RWPE2 (cell line): ENCODE measurements around the gene PLXNA4.

Experiments used
- ATAC-seq: fragments of 200-7000 bp; cut with Tn5 transposase; 3 replicates; pipeline ENCODE4 v1.9.1; 2021; ENCODE audit warnings: low read depth
- DNase-seq: peaks from one replicate; pipeline ENCODE4 v3.0.0-alpha.2; 2020; ENCODE audit warnings: low spot score
- H3K27ac ChIP-seq: fragments of 450-650 bp; 2 replicates; pipeline ENCODE4 v1.5.1; 2017; ENCODE audit warnings: mild to moderate bottlenecking; ENCODE audit not compliant: poor library complexity, severe bottlenecking
- H3K27me3 ChIP-seq: fragments of 250-450 bp; sonication (Bioruptor Pico); 2 replicates; pipeline ENCODE4 v1.5.1; 2021; ENCODE audit warnings: mild to moderate bottlenecking, moderate library complexity; ENCODE audit not compliant: insufficient read depth, poor library complexity, severe bottlenecking
- H3K36me3 ChIP-seq: fragments of 250-450 bp; sonication (Bioruptor Pico); 2 replicates; pipeline ENCODE4 v1.5.1; 2020; ENCODE audit warnings: low read depth, mild to moderate bottlenecking, moderate library complexity
- H3K4me1 ChIP-seq: fragments of 250-450 bp; sonication (Bioruptor Pico); 2 replicates; pipeline ENCODE4 v1.5.1; 2021; ENCODE audit warnings: mild to moderate bottlenecking, moderate library complexity; ENCODE audit not compliant: insufficient read depth, poor library complexity, severe bottlenecking
- H3K4me3 ChIP-seq: fragments of 250-450 bp; sonication (Bioruptor Pico); 2 replicates; pipeline ENCODE4 v1.5.1; 2021; ENCODE audit warnings: mild to moderate bottlenecking, moderate library complexity; ENCODE audit not compliant: severe bottlenecking
- H3K9me3 ChIP-seq: fragments of 250-450 bp; sonication (Bioruptor Pico); 2 replicates; pipeline ENCODE4 v1.5.1; 2021; ENCODE audit warnings: mild to moderate bottlenecking, moderate library complexity; ENCODE audit not compliant: severe bottlenecking
- TF ChIP-seq, protein P1 (sequence below): fragments of 450-650 bp; IDR thresholded peaks from one replicate; pipeline ENCODE4 v1.5.1; 2017; ENCODE audit warnings: mild to moderate bottlenecking, moderate library complexity; ENCODE audit not compliant: poor library complexity, severe bottlenecking

Gene PLXNA4

DNA sequence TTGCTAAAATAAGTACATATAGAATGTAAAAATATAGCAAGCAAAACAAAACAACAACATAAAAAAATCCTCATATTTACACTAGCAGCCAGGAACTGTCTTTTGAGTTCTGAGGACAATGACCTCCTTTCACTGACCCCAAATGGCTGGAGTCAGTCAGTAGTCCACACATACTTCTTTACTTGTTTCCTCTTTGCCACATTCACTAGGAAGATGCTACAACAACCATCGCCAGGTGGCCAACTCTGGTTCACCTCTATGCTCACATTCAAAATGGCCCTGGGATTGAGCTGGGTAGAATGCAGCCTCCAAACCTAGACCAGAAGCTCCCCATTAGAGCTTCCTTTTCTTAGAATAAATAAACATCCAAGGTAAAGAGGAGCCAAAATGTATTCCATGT, 356.2 kb downstream of the PLXNA4 start:
- TF ChIP-seq, protein P1, sequence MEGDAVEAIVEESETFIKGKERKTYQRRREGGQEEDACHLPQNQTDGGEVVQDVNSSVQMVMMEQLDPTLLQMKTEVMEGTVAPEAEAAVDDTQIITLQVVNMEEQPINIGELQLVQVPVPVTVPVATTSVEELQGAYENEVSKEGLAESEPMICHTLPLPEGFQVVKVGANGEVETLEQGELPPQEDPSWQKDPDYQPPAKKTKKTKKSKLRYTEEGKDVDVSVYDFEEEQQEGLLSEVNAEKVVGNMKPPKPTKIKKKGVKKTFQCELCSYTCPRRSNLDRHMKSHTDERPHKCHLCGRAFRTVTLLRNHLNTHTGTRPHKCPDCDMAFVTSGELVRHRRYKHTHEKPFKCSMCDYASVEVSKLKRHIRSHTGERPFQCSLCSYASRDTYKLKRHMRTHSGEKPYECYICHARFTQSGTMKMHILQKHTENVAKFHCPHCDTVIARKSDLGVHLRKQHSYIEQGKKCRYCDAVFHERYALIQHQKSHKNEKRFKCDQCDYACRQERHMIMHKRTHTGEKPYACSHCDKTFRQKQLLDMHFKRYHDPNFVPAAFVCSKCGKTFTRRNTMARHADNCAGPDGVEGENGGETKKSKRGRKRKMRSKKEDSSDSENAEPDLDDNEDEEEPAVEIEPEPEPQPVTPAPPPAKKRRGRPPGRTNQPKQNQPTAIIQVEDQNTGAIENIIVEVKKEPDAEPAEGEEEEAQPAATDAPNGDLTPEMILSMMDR = no peak
- H3K9me3 ChIP-seq = no peaks in the 10 kb centered on the region
- peaks cover 12% of the 10 kb centered on the region for H3K27me3 ChIP-seq
- no peaks in the 10 kb centered on the region for H3K36me3 ChIP-seq
- no peaks in the 10 kb centered on the region for H3K4me1 ChIP-seq
- no peak overlapping the region for H3K4me3 ChIP-seq
- ATAC-seq (no peak), DNase-seq (no peak)
- H3K27ac ChIP-seq = no peak overlapping the region

DNA sequence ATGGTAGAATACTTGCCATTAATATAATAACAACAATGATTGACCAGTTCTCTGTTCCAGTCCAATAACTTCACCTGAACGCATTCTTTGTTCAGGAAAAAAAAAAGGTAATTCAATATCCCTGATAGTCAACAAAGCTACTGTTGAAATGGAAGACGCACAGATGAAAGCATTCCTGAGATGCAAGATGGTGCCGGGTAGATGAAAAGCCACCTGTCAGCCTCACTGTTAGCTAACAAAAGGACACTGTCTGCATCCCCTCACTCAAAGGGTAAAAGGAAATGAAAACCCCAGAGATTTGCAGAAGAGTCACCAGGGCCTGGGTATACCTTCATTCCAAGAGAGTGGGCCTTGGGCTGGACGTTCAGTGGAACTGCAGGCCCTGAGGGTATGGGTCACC, 357.4 kb downstream of the PLXNA4 start:
- H3K4me1 ChIP-seq = no peaks in the 10 kb centered on the region
- DNase-seq (no peak), ATAC-seq (no peak)
- H3K27me3 ChIP-seq = peaks cover 14% of the 10 kb centered on the region
- no peak overlapping the region for H3K4me3 ChIP-seq
- TF ChIP-seq, protein P1 = no peak
- no peaks in the 10 kb centered on the region for H3K36me3 ChIP-seq
- no peak overlapping the region for H3K27ac ChIP-seq
- no peaks in the 10 kb centered on the region for H3K9me3 ChIP-seq

DNA sequence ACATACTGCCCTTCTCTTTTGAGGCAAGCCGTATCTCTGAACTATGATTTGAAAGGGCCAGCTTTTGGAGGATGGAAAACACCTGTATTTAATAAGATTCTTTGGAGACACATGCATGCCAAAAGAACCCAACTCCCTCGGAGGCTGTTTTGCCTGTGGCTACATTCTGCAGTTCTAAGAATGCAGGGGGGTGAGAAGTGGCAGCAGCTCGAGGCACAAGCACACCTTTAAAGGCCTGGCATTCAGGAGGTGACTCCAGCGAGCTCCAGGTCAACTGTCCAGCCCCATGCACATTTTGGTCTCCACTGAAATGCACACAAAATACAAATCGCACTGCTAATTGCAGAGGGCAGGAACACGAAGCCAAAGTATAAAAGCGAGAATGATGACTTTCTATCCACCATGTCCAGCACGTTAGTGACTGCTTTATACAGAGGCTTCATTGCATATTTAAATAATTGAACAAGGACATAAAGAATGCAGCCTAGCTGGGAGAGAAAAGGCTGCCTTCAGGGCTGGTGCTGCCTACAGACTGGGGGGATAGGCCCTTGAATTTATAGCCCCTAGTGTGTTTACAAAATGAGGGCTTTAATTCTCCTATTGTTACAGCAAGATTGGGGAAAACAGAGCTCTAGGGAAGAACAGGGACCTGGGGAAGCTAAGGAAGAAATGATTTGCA, 359.3 kb downstream of the PLXNA4 start:
- H3K9me3 ChIP-seq = no peaks in the 10 kb centered on the region
- TF ChIP-seq, protein P1 = no peak
- H3K4me3 ChIP-seq = no peak overlapping the region
- H3K36me3 ChIP-seq = no peaks in the 10 kb centered on the region
- no peaks in the 10 kb centered on the region for H3K4me1 ChIP-seq
- no peak overlapping the region for H3K27ac ChIP-seq
- no peak for DNase-seq
- ATAC-seq = no peak
- H3K27me3 ChIP-seq = peaks cover 14% of the 10 kb centered on the region

DNA sequence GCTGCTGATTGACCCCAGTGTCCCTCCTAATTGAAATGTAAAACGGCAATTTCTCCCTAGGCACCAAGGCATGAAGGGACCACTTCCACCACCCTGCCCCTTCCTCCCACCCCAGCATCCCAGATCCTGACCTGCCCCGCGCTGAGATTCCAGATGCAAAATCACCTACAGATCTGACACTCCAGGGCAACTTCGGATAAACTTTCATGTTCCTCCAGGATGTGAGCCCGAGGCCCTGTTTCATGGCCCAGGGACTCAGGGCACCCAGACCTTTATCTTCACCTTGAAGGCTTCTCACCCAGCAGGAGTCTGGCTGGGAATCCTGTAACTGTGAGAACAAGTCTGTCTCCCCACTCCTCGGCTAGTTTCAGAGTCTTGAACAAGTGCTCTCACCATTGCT, 361.8 kb downstream of the PLXNA4 start:
- no peaks in the 10 kb centered on the region for H3K4me1 ChIP-seq
- H3K27me3 ChIP-seq = peaks cover 14% of the 10 kb centered on the region
- no peak for DNase-seq
- no peaks in the 10 kb centered on the region for H3K9me3 ChIP-seq
- H3K4me3 ChIP-seq = no peak overlapping the region
- TF ChIP-seq, protein P1 = no peak
- H3K27ac ChIP-seq = no peak overlapping the region
- ATAC-seq = no peak
- no peaks in the 10 kb centered on the region for H3K36me3 ChIP-seq

DNA sequence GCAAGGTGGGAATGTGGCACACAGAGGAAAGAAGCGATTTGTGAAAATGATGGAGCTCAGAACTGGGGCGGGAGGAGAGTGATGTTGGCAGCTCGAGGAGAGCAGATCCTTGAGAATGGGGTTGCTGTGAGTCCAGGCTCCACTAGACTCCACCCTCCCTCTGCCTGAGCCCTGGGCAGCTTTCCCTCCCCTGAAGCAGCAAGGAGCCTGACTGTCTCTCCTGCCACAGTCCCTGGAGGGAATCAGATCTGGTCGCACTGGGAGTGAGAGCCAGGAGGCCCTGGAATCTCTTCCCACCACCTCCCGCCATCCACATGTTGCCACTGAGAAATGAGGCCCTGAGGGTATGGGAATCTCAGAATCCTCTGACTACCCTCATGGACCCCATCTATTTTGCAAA, 362.7 kb downstream of the PLXNA4 start:
- Histone ChIP-seq H3K36me3 (no peaks in the 10 kb centered on the region), H3K9me3 (no peaks in the 10 kb centered on the region), H3K27ac (no peak overlapping the region), H3K4me3 (no peak overlapping the region), H3K27me3 (peaks cover 14% of the 10 kb centered on the region), H3K4me1 (no peaks in the 10 kb centered on the region)
- TF ChIP-seq, protein P1 = no peak
- ATAC-seq (no peak), DNase-seq (no peak)
